GM23338 (cell line): ENCODE measurements around the gene KHSRP. TPM values are rescaled to one million over a fixed set of nuclear protein-coding genes. Genes with fewer than 3 reads are reported as not detected.

Experiments
- ATAC-seq: fragments of 200-7000 bp; cut with Tn5 transposase; 3 replicates; pipeline ENCODE4 v1.9.1; 2020
- DNase-seq: peaks from one replicate; pipeline ENCODE4 v3.0.0-alpha.2; 2015; ENCODE audit warnings: low spot score
- H2AFZ ChIP-seq: fragments of 200-600 bp; sonication (generic); 2 replicates; pipeline ENCODE4 v1.8.0; 2016; ENCODE audit warnings: antibody characterized with exemption, mild to moderate bottlenecking, moderate library complexity
- H3F3A ChIP-seq: fragments of 200-600 bp; sonication (generic); replicated peaks from 2 replicates; pipeline ENCODE4 v1.8.0; 2017; ENCODE audit warnings: antibody characterized with exemption, mixed run types, low read depth
- H3K27ac ChIP-seq: fragments of 200-600 bp; sonication (generic); 2 replicates; pipeline ENCODE4 v1.6.1; 2016; ENCODE audit warnings: low read depth
- H3K27me3 ChIP-seq: fragments of 200-600 bp; sonication (generic); 2 replicates; pipeline ENCODE4 v1.8.0; 2016; ENCODE audit warnings: mild to moderate bottlenecking, mixed run types, moderate library complexity; ENCODE audit not compliant: insufficient read depth
- H3K36me3 ChIP-seq: fragments of 200-600 bp; sonication (generic); 2 replicates; pipeline ENCODE4 v1.8.0; 2016; ENCODE audit warnings: mild to moderate bottlenecking; ENCODE audit not compliant: insufficient read depth
- H3K4me1 ChIP-seq: fragments of 200-600 bp; sonication (generic); 2 replicates; pipeline ENCODE4 v1.8.0; 2016; ENCODE audit warnings: mild to moderate bottlenecking, moderate library complexity; ENCODE audit not compliant: insufficient read depth
- H3K4me2 ChIP-seq: fragments of 200-600 bp; sonication (generic); 2 replicates; pipeline ENCODE4 v1.7.1; 2017; ENCODE audit warnings: mixed run types
- H3K4me3 ChIP-seq: fragments of 200-600 bp; sonication (generic); 2 replicates; pipeline ENCODE4 v1.6.1; 2016; ENCODE audit warnings: mixed run types
- H3K79me2 ChIP-seq: fragments of 200-600 bp; sonication (generic); replicated peaks from 2 replicates; pipeline ENCODE4 v1.8.0; 2017; ENCODE audit warnings: mild to moderate bottlenecking; ENCODE audit not compliant: insufficient read depth
- H3K9me2 ChIP-seq: fragments of 200-600 bp; sonication (generic); 2 replicates; pipeline ENCODE4 v1.8.0; 2017; ENCODE audit not compliant: insufficient read depth
- H4K20me1 ChIP-seq: fragments of 200-600 bp; sonication (generic); replicated peaks from 2 replicates; pipeline ENCODE4 v1.8.0; 2017; ENCODE audit warnings: mild to moderate bottlenecking; ENCODE audit not compliant: insufficient read depth
- H3K27ac Mint-ChIP-seq: 2 replicates; pipeline ENCODE4 v1.8.0; 2020; ENCODE audit warnings: inconsistent platforms, mild to moderate bottlenecking, moderate library complexity, mixed read lengths
- H3K27me3 Mint-ChIP-seq: 3 replicates; pipeline ENCODE4 v1.8.0; 2022; ENCODE audit warnings: low read depth, mild to moderate bottlenecking, moderate library complexity, mixed read lengths, inconsistent platforms; ENCODE audit not compliant: insufficient read depth, poor library complexity
- H3K36me3 Mint-ChIP-seq: 3 replicates; pipeline ENCODE4 v1.8.0; 2021; ENCODE audit warnings: low read depth, mild to moderate bottlenecking, inconsistent platforms, moderate library complexity, mixed read lengths
- H3K4me1 Mint-ChIP-seq: 3 replicates; pipeline ENCODE4 v1.8.0; 2020; ENCODE audit warnings: mild to moderate bottlenecking, inconsistent platforms, mixed read lengths
- H3K4me3 Mint-ChIP-seq: 3 replicates; pipeline ENCODE4 v1.8.0; 2021; ENCODE audit warnings: moderate library complexity, mild to moderate bottlenecking, inconsistent platforms, mixed read lengths
- H3K9me3 Mint-ChIP-seq: 3 replicates; pipeline ENCODE4 v1.8.0; 2020; ENCODE audit warnings: moderate library complexity, mild to moderate bottlenecking, inconsistent platforms, mixed read lengths
- CREB1 ChIP-seq: fragments of 250-450 bp; sonication (Bioruptor Pico); IDR thresholded peaks from 2 replicates; pipeline ENCODE4 v1.5.0; 2020; ENCODE audit warnings: low read depth, mild to moderate bottlenecking, moderate library complexity
- ETS1 ChIP-seq: IDR thresholded peaks from 2 replicates; pipeline ENCODE4 v1.6.1; 2016; ENCODE audit warnings: antibody characterized with exemption
- EZH2 ChIP-seq: fragments of 200-600 bp; sonication (generic); IDR thresholded peaks from one replicate; pipeline ENCODE4 v1.8.0; 2017; ENCODE audit warnings: antibody characterized with exemption, mild to moderate bottlenecking, low read depth; ENCODE audit not compliant: unreplicated experiment
- EZH2phosphoT487 ChIP-seq: fragments of 200-600 bp; sonication (generic); IDR thresholded peaks from one replicate; pipeline ENCODE4 v1.8.1; 2018; ENCODE audit warnings: antibody characterized with exemption; ENCODE audit not compliant: unreplicated experiment
- JUNB ChIP-seq: IDR thresholded peaks from one replicate; pipeline ENCODE4 v1.6.1; 2016; ENCODE audit warnings: antibody characterized with exemption; ENCODE audit not compliant: unreplicated experiment
- NANOG ChIP-seq: IDR thresholded peaks from 2 replicates; pipeline ENCODE4 v1.6.1; 2016; ENCODE audit warnings: antibody characterized with exemption, borderline replicate concordance
- POLR2AphosphoS5 ChIP-seq: IDR thresholded peaks from 2 replicates; pipeline ENCODE4 v1.6.1; 2016; ENCODE audit warnings: antibody characterized with exemption, low read depth
- STAT1 ChIP-seq: IDR thresholded peaks from one replicate; pipeline ENCODE4 v1.6.1; 2016; ENCODE audit warnings: antibody characterized with exemption; ENCODE audit not compliant: unreplicated experiment
- ZNF114 ChIP-seq: fragments of 250-450 bp; sonication (Bioruptor Pico); IDR thresholded peaks from 2 replicates; pipeline ENCODE4 v1.5.0; 2020; ENCODE audit warnings: mild to moderate bottlenecking, moderate library complexity
- polyA plus RNA-seq: library from polyadenylated mRNA; unstranded; fragments of >200 nt; fragmentation: Nextera tagmentation; extraction: Ambion mirVana; gene quantifications from 2 replicates; pipeline ENCODE4 v1.2.1, GENCODE V29; 2016
- total RNA-seq: library from RNA; depleted of rRNA; stranded (reverse); fragments of >200 nt; shearing (Covaris generic); gene quantifications from 2 replicates; pipeline ENCODE4 v1.2.3, GENCODE V29; 2014
- TF ChIP-seq, protein P1 (sequence below): fragments of 250-450 bp; sonication (Bioruptor Pico); IDR thresholded peaks from 2 replicates; pipeline ENCODE4 v1.5.0; 2020; ENCODE audit warnings: mild to moderate bottlenecking, moderate library complexity
- TF ChIP-seq, protein P2 (sequence below), 2 experiments: fragments of 200-600 bp in 1 of 2; sonication (generic) in 1 of 2; conservative IDR thresholded peaks; 2 replicates each; pipeline versions ENCODE4 v1.5.1 to v1.6.1; 2016 to 2017; ENCODE audit warnings: antibody characterized with exemption in 2 of 2, low read depth in 2 of 2, mild to moderate bottlenecking in 2 of 2, moderate library complexity in 1 of 2

The KHSRP gene
- total and polyA plus RNA-seq, 2 experiments from 2014 or later, result 129 to 359 TPM

DNA sequence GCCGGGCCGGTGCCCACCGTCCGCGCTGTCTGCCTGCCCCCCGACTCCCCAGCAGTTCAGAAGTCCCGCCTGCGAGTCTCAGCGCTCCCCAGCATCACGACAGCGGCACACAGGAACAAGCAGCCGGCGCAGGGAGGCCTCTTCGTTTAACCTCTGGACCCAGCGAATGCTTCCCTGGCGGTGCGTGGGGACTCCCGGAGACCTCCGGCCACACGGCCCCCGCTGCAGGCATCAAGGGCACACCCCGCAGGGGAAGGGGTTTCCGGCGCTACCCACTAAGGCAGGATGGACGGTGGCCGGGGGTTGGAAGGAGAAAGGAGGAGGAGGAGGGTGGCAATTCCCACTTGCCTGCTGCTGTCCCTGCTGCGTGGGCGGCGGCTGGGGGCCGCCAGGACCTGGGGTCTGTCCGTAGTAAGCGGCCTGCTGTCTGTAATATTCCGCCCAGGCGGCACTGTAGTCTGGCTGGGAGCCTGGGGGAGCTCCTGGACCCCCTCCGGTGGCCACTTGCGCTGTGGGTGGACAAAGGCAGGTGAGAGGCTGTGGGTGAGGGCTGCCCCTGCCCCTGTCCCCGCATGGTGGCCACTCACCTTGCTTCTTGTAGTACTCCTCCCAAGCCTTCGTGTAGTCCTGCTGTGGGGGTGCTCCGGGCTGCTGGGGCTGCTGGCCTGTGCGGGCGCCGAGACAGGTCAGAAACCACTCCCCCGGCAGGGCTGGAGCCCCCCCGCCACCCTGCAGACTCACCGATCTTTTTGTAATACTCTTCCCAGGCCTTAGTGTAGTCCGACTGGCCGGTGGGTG, 9.6 kb downstream of the KHSRP start:
- H3K27me3 ChIP-seq, result no peaks in the 10 kb centered on the region
- Mint-ChIP-seq H3K27ac (no peak overlapping the region), H3K9me3 (no peaks in the 10 kb centered on the region; the same call in 2 of the 3 replicates), H3K36me3 (peaks cover 69% of the 10 kb centered on the region), H3K27me3 (peaks cover 10% of the 10 kb centered on the region), H3K4me1 (peaks cover 21% of the 10 kb centered on the region), H3K4me3 (no peak overlapping the region)
- no peaks in the 10 kb centered on the region for H3K9me2 ChIP-seq
- H2AFZ ChIP-seq, result no peak overlapping the region
- no peak overlapping the region for H3K4me2 ChIP-seq
- H3K4me3 ChIP-seq, result no peak overlapping the region
- H3K36me3 ChIP-seq, result peaks cover 26% of the 10 kb centered on the region
- no peak for ATAC-seq
- DNase-seq, result peak; percentile 27
- peaks cover 19% of the 10 kb centered on the region; the same call in 1 of the 2 replicates for H4K20me1 ChIP-seq
- H3F3A ChIP-seq, result peaks cover 24% of the 10 kb centered on the region
- peaks cover 19% of the 10 kb centered on the region for H3K79me2 ChIP-seq
- H3K27ac ChIP-seq, result peak overlapping the region; percentile 94
- H3K4me1 ChIP-seq, result peaks cover 10% of the 10 kb centered on the region
- TF ChIP-seq ZNF114 (CRISPR knock-in tag) (no peak), EZH2 (no peak), NANOG (no peak), JUNB (no peak), STAT1 (no peak), POLR2AphosphoS5 (no peak), ETS1 (no peak), EZH2phosphoT487 (no peak), CREB1 (no peak)
- TF ChIP-seq, protein P1, sequence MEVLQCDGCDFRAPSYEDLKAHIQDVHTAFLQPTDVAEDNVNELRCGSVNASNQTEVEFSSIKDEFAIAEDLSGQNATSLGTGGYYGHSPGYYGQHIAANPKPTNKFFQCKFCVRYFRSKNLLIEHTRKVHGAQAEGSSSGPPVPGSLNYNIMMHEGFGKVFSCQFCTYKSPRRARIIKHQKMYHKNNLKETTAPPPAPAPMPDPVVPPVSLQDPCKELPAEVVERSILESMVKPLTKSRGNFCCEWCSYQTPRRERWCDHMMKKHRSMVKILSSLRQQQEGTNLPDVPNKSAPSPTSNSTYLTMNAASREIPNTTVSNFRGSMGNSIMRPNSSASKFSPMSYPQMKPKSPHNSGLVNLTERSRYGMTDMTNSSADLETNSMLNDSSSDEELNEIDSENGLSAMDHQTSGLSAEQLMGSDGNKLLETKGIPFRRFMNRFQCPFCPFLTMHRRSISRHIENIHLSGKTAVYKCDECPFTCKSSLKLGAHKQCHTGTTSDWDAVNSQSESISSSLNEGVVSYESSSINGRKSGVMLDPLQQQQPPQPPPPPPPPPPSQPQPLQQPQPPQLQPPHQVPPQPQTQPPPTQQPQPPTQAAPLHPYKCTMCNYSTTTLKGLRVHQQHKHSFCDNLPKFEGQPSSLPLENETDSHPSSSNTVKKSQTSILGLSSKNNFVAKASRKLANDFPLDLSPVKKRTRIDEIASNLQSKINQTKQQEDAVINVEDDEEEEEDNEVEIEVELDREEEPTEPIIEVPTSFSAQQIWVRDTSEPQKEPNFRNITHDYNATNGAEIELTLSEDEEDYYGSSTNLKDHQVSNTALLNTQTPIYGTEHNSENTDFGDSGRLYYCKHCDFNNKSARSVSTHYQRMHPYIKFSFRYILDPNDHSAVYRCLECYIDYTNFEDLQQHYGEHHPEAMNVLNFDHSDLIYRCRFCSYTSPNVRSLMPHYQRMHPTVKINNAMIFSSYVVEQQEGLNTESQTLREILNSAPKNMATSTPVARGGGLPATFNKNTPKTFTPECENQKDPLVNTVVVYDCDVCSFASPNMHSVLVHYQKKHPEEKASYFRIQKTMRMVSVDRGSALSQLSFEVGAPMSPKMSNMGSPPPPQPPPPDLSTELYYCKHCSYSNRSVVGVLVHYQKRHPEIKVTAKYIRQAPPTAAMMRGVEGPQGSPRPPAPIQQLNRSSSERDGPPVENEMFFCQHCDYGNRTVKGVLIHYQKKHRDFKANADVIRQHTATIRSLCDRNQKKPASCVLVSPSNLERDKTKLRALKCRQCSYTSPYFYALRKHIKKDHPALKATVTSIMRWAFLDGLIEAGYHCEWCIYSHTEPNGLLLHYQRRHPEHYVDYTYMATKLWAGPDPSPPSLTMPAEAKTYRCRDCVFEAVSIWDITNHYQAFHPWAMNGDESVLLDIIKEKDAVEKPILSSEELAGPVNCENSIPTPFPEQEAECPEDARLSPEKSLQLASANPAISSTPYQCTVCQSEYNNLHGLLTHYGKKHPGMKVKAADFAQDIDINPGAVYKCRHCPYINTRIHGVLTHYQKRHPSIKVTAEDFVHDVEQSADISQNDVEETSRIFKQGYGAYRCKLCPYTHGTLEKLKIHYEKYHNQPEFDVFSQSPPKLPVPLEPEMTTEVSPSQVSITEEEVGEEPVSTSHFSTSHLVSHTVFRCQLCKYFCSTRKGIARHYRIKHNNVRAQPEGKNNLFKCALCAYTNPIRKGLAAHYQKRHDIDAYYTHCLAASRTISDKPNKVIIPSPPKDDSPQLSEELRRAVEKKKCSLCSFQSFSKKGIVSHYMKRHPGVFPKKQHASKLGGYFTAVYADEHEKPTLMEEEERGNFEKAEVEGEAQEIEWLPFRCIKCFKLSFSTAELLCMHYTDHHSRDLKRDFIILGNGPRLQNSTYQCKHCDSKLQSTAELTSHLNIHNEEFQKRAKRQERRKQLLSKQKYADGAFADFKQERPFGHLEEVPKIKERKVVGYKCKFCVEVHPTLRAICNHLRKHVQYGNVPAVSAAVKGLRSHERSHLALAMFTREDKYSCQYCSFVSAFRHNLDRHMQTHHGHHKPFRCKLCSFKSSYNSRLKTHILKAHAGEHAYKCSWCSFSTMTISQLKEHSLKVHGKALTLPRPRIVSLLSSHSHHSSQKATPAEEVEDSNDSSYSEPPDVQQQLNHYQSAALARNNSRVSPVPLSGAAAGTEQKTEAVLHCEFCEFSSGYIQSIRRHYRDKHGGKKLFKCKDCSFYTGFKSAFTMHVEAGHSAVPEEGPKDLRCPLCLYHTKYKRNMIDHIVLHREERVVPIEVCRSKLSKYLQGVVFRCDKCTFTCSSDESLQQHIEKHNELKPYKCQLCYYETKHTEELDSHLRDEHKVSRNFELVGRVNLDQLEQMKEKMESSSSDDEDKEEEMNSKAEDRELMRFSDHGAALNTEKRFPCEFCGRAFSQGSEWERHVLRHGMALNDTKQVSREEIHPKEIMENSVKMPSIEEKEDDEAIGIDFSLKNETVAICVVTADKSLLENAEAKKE (CRISPR knock-in tag), result no peak
- TF ChIP-seq, protein P2, sequence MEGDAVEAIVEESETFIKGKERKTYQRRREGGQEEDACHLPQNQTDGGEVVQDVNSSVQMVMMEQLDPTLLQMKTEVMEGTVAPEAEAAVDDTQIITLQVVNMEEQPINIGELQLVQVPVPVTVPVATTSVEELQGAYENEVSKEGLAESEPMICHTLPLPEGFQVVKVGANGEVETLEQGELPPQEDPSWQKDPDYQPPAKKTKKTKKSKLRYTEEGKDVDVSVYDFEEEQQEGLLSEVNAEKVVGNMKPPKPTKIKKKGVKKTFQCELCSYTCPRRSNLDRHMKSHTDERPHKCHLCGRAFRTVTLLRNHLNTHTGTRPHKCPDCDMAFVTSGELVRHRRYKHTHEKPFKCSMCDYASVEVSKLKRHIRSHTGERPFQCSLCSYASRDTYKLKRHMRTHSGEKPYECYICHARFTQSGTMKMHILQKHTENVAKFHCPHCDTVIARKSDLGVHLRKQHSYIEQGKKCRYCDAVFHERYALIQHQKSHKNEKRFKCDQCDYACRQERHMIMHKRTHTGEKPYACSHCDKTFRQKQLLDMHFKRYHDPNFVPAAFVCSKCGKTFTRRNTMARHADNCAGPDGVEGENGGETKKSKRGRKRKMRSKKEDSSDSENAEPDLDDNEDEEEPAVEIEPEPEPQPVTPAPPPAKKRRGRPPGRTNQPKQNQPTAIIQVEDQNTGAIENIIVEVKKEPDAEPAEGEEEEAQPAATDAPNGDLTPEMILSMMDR (conservative IDR thresholded peaks at IDR 0.05; ENCODE audit: low read depth in 2 of 2), result no peak; a peak in 1 of 4 replicates
